ENCODE measurements around the gene PLOD1. TPM values are rescaled to one million over a fixed set of nuclear protein-coding genes. Genes with fewer than 3 reads are reported as not detected.

The PLOD1 gene
- total and polyA plus RNA-seq, 2 of the 13 experiments (the other 11 are each of a cell fraction or from before 2014, with no cell fraction given) = 70.1 to 318 TPM

DNA sequence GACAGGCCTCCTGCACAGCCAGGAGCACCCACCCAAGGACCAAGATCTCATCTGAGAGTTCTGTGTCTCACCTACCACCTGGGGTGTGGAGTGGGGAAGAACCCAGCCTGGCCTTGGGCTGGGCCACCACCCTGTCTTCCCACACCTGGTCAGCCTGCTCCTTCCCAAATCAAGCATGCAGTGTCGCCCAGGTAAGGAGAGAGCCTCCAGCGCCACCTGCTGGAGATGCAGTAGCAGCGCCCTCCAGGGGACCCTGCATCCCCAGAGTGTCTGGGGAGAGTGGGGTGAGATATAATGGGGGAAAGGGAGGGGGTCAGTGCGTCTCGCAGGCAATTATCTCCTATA lies 40.6 kb upstream of the PLOD1 start:
- H3K79me2 ChIP-seq (ENCODE audit: insufficient read depth, low read length) = no peaks in the 10 kb centered on the region
- no peak for FAIRE-seq
- no peaks in the 10 kb centered on the region for H4K20me1 ChIP-seq (ENCODE audit: insufficient read depth, low read length)
- ChIA-PET CTCF (ENCODE audit: low intra/inter-chr PET ratio, low total read pairs) (interaction anchor here (1.1 to 3.4 kb wide), 3 partner anchors 29 to 73 kb away, joined by 5 to 46 read pairs (median 6); no protein-coding TSS in a partner anchor), POLR2A (interaction anchor here (3.6 kb wide), 1 partner anchor 14 kb away, joined by 20 read pairs; no protein-coding TSS in a partner anchor)
- in situ Hi-C loops (cut with HindIII; ENCODE audit: extremely low pct_ligation_motif_present, low pct_unique_long_range_greater_than_20kb) (no loop called here), intact Hi-C loops (cut with micrococcal nuclease; ENCODE audit: unreplicated experiment) (loop anchor here (1.0 to 2.0 kb wide), 2 partner anchors 29 to 51 kb away; no protein-coding TSS in a partner anchor)
- no peak overlapping the region for H3K4me2 ChIP-seq (ENCODE audit: low read depth, low read length)
- H3K27ac ChIP-seq (ENCODE audit: extremely low read length, insufficient read depth, low read length) = no peak overlapping the region
- peak; percentile 86 for ATAC-seq
- 0% methylated on average over 3 of the region's 5 CpGs for WGBS (ENCODE audit: low lambda C conversion rate)
- no peak overlapping the region for H3K4me3 ChIP-seq (replicated peaks in 1 of 3; ENCODE audit: insufficient read depth in 1 of 3, low read depth in 2 of 3, low read length in 3 of 3)
- no peaks in the 10 kb centered on the region for H3K36me3 ChIP-seq (replicated peaks in 1 of 2; ENCODE audit: control insufficient read depth in 1 of 2, insufficient read depth in 2 of 2, low read length in 2 of 2)
- no peak overlapping the region for H2AFZ ChIP-seq (ENCODE audit: low read length)
- H3K9ac ChIP-seq (ENCODE audit: insufficient read depth, low read depth, low read length) = no peak overlapping the region
- BruUV-seq (replicated peaks) = no TSS peak
- H3K27me3 ChIP-seq (ENCODE audit: control insufficient read depth in 1 of 2, insufficient read depth in 2 of 2, low read length in 2 of 2) = peaks cover 0 to 4% of the 10 kb centered on the region in 2 experiments; a peak in 2 of 5 replicates
- no peaks in the 10 kb centered on the region for H3K9me3 ChIP-seq (ENCODE audit: low read length)
- peaks cover 48% of the 10 kb centered on the region for H3K4me1 ChIP-seq (ENCODE audit: insufficient read depth, low read length)
- peak; percentile 49 for DNase-seq (ENCODE audit: low spot score)
- peak; percentile 55; the same call in 1 of the 2 replicates for TF ChIP-seq ZBTB38 (CRISPR knock-in tag; IDR thresholded peaks at IDR 0.05)
- TF ChIP-seq SALL1 (CRISPR knock-in tag; IDR thresholded peaks at IDR 0.05) = peak; percentile 41; the same call in 1 of the 2 replicates
- TF ChIP-seq AHR (CRISPR knock-in tag; IDR thresholded peaks at IDR 0.05) = peak; percentile 68; the same call in 1 of the 2 replicates
- no peak for TF ChIP-seq ZMYM3 (CRISPR knock-in tag; IDR thresholded peaks at IDR 0.05)
- peak; percentile 37; the same call in 1 of the 2 replicates for TF ChIP-seq HNF1B (CRISPR knock-in tag; IDR thresholded peaks at IDR 0.05)
- no peak for TF ChIP-seq FOXJ3 (CRISPR knock-in tag; IDR thresholded peaks at IDR 0.05; ENCODE audit: borderline replicate concordance)
- no peak for TF ChIP-seq MAFG (CRISPR knock-in tag; IDR thresholded peaks at IDR 0.05)
- TF ChIP-seq ZSCAN20 (CRISPR knock-in tag; IDR thresholded peaks at IDR 0.05; ENCODE audit: borderline replicate concordance) = no peak
- TF ChIP-seq STAG1 (CRISPR knock-in tag; IDR thresholded peaks at IDR 0.05) = peak; percentile 92
- 0 out of 2 replicates have a peak, but pooled peaks have one; percentile 29 for TF ChIP-seq RFXAP (CRISPR knock-in tag; IDR thresholded peaks at IDR 0.05; ENCODE audit: borderline replicate concordance)
- TF ChIP-seq, protein P1, sequence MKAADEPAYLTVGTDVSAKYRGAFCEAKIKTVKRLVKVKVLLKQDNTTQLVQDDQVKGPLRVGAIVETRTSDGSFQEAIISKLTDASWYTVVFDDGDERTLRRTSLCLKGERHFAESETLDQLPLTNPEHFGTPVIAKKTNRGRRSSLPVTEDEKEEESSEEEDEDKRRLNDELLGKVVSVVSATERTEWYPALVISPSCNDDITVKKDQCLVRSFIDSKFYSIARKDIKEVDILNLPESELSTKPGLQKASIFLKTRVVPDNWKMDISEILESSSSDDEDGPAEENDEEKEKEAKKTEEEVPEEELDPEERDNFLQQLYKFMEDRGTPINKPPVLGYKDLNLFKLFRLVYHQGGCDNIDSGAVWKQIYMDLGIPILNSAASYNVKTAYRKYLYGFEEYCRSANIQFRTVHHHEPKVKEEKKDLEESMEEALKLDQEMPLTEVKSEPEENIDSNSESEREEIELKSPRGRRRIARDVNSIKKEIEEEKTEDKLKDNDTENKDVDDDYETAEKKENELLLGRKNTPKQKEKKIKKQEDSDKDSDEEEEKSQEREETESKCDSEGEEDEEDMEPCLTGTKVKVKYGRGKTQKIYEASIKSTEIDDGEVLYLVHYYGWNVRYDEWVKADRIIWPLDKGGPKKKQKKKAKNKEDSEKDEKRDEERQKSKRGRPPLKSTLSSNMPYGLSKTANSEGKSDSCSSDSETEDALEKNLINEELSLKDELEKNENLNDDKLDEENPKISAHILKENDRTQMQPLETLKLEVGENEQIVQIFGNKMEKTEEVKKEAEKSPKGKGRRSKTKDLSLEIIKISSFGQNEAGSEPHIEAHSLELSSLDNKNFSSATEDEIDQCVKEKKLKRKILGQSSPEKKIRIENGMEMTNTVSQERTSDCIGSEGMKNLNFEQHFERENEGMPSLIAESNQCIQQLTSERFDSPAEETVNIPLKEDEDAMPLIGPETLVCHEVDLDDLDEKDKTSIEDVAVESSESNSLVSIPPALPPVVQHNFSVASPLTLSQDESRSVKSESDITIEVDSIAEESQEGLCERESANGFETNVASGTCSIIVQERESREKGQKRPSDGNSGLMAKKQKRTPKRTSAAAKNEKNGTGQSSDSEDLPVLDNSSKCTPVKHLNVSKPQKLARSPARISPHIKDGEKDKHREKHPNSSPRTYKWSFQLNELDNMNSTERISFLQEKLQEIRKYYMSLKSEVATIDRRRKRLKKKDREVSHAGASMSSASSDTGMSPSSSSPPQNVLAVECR (CRISPR knock-in tag; IDR thresholded peaks at IDR 0.05; ENCODE audit: borderline replicate concordance) = peak; percentile 29; the same call in 1 of the 2 replicates
- no peak for TF ChIP-seq ZNF570 (CRISPR knock-in tag; IDR thresholded peaks at IDR 0.05; ENCODE audit: borderline replicate concordance)
- no peak for TF ChIP-seq GPN1 (CRISPR knock-in tag; IDR thresholded peaks at IDR 0.05; ENCODE audit: borderline replicate concordance)
- peak; percentile 96 for TF ChIP-seq CTCF (CRISPR knock-in tag; IDR thresholded peaks at IDR 0.05)
- peak; percentile 36 for TF ChIP-seq PHF5A (CRISPR knock-in tag; IDR thresholded peaks at IDR 0.05; ENCODE audit: low read depth, unreplicated experiment)
- peak; percentile 16; the same call in 1 of the 2 replicates for TF ChIP-seq MYC (CRISPR knock-in tag; IDR thresholded peaks at IDR 0.05; ENCODE audit: borderline replicate concordance)
- TF ChIP-seq TOPORS (CRISPR knock-in tag; IDR thresholded peaks at IDR 0.05) = no peak
- peak; percentile 52; the same call in 1 of the 2 replicates for TF ChIP-seq KDM3A (CRISPR knock-in tag; IDR thresholded peaks at IDR 0.05; ENCODE audit: low read depth)
